GM12801 (cell line): ENCODE measurements around the gene KCNH5.

Experiments used
- TF ChIP-seq, protein P1 (sequence below): IDR thresholded peaks from one replicate; pipeline ENCODE4 v1.5.1; 2011; ENCODE audit warnings: control low read depth; ENCODE audit not compliant: insufficient read length; ENCODE audit errors: extremely low read depth

Gene KCNH5

DNA sequence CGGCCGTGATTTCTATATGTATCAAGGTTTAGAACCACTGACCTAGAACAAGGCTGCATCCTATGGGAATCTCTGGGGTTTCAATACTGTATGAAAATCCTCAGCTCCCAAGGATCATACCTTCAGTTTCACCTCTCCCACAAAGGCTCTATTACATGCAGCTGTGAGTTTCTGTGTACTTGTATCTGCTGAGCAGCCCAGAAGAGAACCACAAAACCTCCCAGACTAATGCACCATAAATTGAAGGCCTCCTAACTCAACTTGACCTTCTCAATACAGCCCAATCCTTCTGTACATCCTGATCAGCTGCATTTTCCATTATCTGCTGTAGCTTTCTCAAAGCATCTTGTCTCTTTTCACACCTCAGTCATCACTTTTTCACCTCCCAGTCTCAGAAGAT, 5.4 kb upstream of the KCNH5 start:
- TF ChIP-seq, protein P1, sequence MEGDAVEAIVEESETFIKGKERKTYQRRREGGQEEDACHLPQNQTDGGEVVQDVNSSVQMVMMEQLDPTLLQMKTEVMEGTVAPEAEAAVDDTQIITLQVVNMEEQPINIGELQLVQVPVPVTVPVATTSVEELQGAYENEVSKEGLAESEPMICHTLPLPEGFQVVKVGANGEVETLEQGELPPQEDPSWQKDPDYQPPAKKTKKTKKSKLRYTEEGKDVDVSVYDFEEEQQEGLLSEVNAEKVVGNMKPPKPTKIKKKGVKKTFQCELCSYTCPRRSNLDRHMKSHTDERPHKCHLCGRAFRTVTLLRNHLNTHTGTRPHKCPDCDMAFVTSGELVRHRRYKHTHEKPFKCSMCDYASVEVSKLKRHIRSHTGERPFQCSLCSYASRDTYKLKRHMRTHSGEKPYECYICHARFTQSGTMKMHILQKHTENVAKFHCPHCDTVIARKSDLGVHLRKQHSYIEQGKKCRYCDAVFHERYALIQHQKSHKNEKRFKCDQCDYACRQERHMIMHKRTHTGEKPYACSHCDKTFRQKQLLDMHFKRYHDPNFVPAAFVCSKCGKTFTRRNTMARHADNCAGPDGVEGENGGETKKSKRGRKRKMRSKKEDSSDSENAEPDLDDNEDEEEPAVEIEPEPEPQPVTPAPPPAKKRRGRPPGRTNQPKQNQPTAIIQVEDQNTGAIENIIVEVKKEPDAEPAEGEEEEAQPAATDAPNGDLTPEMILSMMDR, result no peak

DNA sequence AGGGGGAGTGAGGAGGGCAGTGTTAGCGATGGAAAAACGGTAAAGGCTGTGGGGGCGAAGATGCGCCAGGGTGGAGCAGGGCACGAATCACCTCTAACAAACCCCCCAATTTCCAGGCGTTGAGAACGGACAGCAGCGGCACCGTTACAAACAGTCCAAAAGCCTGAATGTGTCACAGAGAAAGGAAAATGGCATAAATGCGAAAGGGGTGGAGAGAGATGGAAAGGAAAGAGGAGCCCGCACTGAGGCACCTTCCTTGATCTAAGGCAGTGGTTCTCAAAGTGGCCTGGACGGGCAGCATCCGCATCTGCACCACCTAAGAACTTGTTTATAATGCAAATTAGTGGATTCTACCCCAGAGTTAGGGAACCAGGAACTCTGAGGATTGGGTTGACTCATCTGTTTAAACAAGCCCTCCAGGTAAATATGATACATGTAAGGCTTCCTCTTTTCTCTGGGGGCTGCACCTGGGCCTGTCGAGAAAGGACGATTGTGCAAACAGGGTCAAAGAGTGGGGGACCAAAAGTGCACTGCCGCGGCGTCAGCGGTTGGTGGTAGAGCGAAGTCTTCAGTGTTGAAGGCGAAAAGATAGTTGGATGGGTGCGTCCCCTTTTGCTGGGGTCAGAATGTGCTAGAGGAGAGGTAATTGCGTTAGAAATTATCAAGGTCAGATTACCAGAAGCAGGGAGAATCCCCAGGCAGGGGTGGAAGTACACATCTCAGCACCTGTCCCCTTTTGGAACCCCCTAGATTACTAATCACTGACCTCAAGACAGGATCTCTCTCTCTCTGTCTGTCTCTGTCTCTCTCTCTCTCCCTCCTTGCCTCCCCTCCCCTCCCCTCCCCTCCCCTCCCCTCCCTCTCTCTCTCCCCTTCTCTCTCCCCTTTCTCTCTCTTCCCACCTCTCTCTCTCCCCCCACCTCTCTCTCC, 1.3 kb upstream of the KCNH5 start:
- TF ChIP-seq, protein P1, result no peak

DNA sequence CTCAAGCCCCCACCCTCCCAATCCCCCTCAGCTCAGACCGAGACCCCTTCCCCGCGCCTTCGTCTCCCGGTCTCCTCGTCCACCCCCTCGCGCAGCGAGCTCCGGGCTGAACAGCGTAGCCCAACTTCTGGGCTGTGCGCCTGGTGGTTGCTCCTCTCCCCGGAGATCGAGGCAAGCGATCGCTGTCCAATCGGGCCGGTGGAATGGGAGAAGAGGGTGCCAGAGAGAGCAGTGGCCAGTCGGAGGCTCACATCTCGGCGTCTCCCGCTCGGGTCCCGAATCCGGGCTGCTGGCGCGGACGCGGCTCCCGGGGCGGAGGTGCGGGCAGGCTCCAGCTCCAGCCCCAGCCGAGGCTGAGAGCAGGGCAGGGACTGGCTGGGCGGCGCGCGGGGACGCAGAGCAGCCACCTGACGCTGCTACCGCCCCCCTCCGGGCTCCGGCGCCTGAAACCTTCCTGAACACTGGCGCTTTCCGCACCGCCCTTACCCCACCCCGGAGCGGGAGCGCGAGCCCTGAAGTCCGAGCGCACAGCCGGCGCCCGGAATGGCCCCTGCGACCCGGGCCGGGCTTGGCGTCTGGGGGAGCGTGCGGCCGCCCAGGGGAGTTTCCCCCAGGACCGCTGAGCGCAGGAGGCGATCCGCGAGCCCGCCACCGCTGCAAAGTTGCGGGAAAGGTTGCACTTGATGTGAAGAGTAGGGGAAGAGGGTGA, 508 bp upstream of the KCNH5 start:
- TF ChIP-seq, protein P1, result no peak

DNA sequence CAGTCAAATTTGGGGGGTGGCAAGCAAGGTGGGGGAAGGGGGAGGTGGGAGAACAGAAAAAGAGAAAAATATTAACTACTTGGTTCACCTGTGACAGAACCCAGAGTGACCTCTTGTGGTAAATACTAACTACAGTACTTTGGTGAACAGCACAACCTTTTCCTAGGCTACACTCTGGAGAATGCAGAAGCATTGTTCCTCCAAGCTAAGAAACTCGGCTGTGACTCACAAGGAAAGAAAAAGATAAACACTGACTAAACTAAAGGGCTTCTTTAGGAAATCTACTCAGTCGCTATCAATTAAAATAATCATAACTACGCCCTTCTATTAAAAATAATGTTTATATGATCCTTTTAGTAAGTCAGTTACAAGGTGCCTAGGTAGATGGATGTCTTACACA, 5.4 kb downstream of the KCNH5 start:
- TF ChIP-seq, protein P1, result no peak

DNA sequence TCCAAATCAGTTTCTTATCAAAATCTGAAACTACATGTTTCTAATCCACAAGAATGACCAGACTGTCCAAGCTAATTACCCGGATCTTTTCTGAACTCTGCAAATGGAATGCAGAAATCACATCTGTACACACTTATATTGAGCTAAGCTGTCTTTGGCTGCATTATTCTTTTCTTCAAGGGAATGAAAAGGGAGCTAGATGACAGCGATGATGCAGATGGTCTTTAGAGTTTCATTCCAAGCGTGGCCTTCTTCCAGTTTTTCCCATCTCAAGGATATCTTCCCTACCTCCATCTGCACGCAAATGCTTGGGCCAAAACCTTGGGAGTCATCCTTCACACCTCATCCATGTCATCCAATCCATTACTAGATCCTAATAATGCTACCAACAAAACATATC, 12.6 kb downstream of the KCNH5 start:
- TF ChIP-seq, protein P1, result no peak

DNA sequence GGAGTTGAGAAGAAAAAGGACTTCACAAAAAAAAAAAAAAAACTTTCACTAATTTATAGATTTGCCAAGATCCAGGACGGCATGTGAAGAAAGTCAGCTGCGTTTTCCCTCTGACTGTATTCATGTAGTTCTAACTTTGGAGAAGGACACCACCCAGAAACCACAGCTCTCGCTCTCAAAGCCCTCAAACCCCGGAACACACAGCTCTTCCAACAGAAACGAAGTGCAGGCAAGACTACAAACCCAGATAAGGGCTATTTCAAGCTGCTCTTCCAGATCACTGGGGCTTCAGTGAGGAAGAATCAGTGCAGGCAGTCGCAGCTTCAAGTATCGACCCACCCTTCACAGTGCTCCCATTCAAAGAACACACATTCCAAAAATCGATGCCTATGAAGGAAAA, 13.2 kb downstream of the KCNH5 start:
- TF ChIP-seq, protein P1, result no peak

DNA sequence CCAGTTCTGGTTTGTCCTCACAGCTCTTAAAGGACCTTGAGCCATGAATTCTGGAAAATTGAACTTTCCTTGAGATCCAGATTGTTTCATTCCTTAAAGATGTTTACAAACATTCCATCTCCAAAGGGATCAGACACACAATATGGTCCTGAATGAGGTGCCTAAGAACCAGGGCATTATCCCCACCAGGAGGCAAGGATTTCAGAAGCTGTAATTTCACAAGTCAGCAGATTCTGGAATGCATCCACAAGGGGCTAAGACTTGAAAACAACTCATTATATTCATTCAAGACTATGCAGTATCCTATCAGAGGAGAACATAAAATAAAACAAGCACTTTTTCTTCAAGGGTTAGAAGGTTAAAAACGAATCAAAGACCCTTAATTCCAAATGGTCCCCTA, 15.1 kb downstream of the KCNH5 start:
- TF ChIP-seq, protein P1, result no peak
